ENCODE measurements around the gene ARHGEF28.

Gene ARHGEF28

DNA sequence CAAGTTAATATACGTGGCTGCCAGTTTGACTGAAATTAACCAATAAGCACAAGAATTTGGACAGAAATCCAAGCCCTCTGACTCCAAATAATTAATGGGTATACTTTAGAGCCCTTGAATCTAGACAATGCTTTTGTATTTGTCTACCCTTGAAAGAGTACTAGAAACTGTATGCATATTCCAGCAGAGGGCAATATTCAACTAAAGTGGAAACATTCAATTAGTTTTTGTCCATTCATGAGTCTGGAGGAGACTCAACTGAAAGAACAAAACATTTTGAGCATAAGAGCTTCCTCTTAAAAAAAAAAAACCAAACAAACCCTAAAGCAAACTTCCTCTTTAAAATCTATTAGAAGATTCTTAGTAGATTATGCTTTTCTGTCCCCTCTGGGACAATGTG lies 157.8 kb downstream of the ARHGEF28 start:
- FAIRE-seq, result peak; percentile 36

- peak; percentile 62 for FAIRE-seq
Measured at GRCh38 chr5:73786043-73786831, 160.2 kb downstream of the ARHGEF28 start.

DNA sequence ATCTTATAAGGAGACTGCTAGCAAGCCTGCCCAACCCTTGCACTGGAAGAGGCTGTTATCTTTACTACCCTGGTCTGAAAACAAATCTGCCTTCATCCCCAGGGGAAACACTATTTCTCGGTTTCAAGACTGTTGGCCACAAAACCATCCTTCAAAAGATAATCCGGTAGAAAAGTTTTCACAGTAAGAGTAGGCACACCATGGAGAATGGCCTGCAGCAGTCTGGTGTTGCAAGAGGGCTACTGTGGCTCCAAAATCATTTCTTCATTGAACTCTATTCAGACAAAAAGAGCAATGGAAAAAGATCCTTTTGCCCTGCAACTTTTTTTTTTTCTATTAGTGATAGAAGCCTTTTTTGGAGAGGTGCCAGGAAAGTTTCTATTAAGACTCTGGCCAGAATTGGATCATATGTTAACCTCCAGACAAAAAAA lies 163.9 kb downstream of the ARHGEF28 start:
- FAIRE-seq, result no peak

DNA sequence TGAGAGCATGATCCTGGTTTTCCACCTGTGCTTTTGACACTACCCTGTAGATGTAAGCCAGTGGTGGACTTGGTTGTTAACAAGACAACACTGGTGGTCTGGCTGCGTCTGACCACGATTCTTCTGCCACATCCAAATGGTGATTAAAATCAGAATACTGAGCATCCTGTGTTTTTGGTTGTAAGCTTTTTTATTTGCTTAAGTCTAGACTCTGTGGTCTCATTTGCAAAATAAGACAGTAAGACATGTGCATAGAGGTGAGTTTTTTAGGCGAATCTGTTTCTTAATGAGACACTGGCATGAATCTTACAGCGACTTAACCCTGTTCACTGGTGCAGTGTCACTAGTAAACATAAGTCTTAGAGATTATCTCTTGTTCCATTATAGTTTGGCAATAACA lies 165.4 kb downstream of the ARHGEF28 start:
- FAIRE-seq, result no peak

GRCh38 chr5:73792687-73793320 lies 166.8 kb downstream of the ARHGEF28 start:
- FAIRE-seq, result peak; percentile 79

DNA sequence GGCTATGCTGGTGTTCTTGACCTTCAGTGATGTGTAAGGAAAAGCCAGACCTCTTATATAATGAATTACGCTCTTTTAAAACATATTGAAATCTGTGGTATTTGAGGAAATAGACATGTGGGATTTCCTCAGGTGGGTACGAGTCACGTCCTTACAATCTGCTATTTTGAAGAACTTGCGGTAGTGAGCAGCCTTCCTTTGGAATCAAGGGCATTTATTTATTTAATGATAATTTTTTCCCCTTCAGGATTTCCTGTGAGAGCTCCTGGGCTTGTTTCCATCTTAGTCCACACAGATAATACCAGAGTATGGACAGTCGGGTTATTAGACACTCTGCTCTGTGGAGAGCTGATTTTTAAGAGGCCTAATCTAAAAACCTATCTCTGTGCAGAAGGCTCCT lies 167.9 kb downstream of the ARHGEF28 start:
- FAIRE-seq, result no peak

GRCh38 chr5:73796164-73797131 lies 170.5 kb downstream of the ARHGEF28 start:
- no peak for FAIRE-seq

DNA sequence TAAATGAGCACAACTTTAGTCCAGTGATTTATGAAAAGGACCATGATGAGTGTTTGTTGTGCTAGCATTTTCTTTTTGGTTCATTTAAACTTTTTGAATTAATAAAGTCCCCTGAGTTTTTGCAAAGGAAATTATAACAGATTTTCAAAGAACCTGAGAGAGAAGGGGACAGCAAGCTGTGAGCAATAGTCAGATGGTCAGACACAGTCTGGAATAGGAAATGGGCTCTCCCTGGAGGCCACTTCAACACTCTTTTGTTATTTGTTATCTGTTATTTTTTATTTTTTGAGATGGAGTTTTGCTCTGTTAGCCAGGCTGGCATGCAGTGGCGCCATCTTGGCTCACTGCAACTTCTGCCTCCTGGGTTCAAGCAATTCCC lies 171.1 kb downstream of the ARHGEF28 start:
- FAIRE-seq, result no peak

DNA sequence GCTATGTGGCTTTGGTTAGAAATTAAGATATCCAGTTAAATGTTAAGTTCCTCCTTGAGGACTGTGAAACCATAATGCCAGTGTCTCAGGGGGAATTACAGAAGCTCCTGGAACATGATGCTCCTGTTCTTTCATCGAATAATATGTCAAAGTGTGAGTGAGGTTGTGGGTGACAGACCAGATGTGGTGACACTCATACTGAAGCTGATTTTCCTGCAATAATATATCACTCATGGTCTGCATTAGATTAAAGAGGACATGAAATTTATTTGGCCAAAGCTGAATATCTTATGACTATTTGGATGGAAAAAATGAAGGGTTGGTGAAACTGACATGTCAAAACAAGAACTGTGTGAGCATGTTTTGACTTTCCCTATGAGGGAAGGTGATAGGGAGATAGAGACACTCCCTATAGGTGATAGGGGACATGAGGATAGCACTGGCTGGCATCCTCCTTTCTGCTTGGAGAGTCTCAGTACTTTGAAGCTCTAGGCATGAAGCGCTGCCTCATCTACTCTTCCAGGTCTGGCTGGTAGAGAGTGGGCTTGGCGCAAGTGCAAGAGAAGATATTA lies 173.5 kb downstream of the ARHGEF28 start:
- FAIRE-seq, result no peak

GRCh38 chr5:73801686-73802085 lies 175.7 kb downstream of the ARHGEF28 start:
- no peak for FAIRE-seq

DNA sequence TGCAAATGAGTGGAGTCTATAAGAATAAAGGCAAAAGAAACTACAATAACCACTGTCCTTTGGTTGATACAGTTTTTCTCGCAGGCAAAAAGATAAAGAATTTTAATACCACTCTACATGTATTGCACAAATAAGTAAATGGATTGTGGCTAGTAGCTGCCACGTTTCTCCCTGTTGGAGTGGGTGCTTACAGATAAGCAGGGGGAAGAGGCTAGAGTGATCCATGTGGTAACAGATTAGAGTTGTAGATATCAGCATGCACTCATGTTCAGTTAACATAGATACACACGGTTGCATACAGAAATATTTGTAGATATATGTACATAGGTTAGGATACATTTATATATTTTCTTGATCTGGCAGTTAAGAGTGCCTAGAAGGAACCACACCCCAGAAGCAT lies 179.5 kb downstream of the ARHGEF28 start:
- no peak for FAIRE-seq

DNA sequence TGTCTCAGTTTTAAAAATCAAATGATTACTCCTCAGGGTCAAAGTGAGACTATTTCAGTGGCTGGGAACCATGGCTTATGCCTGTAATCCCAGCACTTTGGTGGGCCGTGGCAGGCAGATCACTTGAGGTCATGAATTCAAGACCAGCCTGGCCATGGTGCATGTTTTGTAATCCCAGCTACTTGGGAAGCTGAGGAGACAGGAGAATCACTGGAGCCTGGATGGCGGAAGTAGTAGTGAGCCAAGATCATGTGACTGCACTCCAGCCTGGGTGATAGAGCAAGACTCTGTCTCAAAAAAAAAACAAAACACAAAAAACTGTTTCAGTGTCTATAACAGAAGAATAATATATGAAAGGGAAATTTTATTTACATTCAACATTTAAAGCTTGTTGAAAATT lies 182.9 kb downstream of the ARHGEF28 start:
- FAIRE-seq, result no peak

- FAIRE-seq, result no peak
Measured at GRCh38 chr5:73810429-73810828, 184.4 kb downstream of the ARHGEF28 start.

DNA sequence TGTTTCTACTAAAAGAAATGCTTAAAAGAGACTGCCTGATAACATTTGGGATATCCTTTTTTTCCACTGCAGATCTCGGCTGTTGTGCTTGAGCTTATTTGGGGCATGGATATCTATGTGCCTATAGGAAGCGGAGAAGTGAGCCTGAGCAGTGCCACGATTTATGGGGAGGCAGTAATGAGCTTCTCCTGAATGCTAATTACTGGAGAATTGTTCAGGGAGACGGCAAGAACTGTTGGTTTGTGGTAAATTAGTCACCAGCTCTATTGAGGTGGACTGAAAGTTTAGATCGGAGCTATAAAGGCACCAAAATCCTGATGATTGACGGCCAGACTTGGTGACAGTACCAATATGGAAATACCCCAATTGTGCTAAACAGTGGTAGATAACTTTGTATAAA lies 186.5 kb downstream of the ARHGEF28 start:
- no peak for FAIRE-seq

- peak; percentile 85 for FAIRE-seq
Measured at GRCh38 chr5:73812962-73813588, 187.1 kb downstream of the ARHGEF28 start.

DNA sequence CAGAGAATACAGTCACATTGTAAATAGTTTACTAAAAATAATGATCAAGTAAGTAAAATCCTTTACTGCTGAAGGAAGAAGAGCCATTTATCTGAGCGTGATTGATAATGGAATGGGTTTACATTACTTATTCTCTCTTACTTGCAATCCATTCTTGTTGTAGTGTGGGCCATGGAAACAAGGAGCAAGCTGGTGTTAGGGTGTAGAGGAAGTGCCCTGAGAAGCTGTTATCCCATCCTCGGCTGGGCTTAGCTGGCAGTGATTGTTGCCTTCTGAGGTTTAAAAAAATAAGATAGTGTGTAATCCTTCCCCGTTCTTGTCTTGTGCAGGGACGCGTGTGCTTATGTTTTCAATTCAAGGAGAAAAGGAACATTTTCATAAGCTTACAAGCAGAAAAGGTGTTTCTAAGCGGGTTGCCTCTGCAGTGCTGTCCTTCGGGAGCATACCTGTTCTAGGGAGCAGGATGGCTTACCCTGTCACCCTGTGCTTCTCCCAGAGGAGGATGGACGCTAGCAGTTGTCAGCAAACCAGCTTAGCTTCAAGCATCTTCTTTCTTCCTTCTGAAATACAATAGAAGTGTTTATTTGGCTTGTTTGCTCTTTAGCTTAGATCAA lies 188.3 kb downstream of the ARHGEF28 start:
- FAIRE-seq, result no peak

- no peak for FAIRE-seq
Measured at GRCh38 chr5:73815631-73816030, 189.6 kb downstream of the ARHGEF28 start.

GRCh38 chr5:73816656-73817420 lies 190.8 kb downstream of the ARHGEF28 start:
- FAIRE-seq, result no peak

DNA sequence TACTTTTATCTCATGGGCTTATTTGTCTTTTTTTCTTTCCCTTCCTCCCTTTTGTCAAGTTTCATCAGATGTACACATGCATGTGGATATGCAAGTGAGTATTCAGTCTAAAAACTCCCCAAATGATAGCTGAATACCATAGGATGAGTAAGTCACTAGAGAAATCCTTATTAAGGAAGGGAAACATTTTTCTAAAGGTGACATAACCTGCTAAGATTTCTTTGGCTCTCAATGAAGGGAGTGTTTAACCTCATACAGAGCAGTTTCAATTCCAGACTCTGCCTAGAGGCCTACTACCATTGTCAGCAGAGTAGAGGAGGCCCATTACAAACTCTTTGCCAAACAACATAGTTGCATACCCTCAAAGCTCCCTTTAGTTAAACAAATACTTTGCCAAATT lies 192.4 kb downstream of the ARHGEF28 start:
- FAIRE-seq, result no peak

DNA sequence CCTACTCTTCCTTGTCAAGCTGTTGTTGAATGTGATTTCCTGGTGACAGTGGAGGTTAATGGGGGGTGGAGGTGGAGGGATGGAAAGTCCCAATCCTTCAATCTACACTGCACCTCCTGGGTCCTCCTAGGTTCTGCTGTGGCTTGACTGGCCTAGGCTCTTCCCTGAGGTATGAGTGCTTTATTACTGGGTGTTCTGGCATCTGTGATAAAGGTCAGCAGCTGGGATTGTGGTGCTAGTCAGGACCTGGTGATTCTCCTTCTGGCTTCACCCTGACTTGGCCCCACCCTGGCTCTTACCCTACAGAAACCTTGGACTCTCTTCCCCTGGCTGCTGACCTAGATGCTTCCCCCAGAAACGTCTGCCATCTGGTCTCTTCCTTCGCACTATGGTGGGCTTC lies 194.3 kb downstream of the ARHGEF28 start:
- no peak for FAIRE-seq

DNA sequence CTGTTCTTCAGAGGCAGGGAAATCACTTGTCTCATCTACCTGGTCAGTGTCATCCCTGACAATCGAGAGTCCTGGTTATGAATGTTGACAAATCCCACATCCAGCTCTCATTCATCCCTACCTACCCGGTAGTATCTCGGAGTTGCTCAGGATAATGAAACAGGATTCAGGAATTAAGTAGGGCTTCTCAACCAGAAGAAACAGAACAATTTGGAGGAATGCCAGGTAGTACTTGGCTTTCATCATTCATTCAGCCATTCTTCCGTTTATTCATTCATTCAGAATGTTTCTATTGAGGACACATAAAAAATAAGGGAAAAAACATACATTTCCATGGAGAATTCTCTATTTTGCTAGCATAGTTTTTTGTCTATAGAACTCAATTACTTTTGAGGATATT lies 195.0 kb downstream of the ARHGEF28 start:
- no peak for FAIRE-seq

Measured in islet of Langerhans (tissue), 1 donor.